ENCODE data around the gene ATP8B1.

DNA sequence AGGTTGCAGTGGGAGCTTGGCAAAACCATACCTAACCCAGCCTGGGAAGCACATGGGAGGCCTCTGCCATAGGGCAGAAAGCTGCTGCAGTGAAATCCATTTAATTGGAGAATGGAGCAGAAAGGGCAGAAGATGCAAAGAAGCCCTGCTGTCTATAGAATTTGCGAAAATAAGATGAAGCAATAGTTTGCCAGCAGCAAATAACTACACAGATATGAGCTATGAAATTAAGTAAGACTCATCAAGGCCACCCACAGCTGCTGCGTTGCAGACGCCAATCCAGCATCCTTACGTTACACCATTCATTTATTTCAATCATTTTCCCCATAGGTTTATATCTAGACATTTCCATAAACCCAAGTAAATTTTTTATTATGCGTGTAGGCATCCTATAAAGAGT, 21.1 kb downstream of the ATP8B1 start:
- TF ChIP-seq POLR2A (IDR thresholded peaks at IDR 0.05; ENCODE audit: control extremely low read depth in 1 of 2, low read depth in 2 of 2, low read length in 2 of 2) = no peak
- no peak for TF ChIP-seq HDAC6 (IDR thresholded peaks at IDR 0.05; ENCODE audit: low read depth, low read length)
- no peak for TF ChIP-seq POLR2AphosphoS5 (IDR thresholded peaks at IDR 0.05; ENCODE audit: low read depth, low read length)
- TF ChIP-seq, protein P1, sequence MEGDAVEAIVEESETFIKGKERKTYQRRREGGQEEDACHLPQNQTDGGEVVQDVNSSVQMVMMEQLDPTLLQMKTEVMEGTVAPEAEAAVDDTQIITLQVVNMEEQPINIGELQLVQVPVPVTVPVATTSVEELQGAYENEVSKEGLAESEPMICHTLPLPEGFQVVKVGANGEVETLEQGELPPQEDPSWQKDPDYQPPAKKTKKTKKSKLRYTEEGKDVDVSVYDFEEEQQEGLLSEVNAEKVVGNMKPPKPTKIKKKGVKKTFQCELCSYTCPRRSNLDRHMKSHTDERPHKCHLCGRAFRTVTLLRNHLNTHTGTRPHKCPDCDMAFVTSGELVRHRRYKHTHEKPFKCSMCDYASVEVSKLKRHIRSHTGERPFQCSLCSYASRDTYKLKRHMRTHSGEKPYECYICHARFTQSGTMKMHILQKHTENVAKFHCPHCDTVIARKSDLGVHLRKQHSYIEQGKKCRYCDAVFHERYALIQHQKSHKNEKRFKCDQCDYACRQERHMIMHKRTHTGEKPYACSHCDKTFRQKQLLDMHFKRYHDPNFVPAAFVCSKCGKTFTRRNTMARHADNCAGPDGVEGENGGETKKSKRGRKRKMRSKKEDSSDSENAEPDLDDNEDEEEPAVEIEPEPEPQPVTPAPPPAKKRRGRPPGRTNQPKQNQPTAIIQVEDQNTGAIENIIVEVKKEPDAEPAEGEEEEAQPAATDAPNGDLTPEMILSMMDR (IDR thresholded peaks at IDR 0.05; ENCODE audit: control extremely low read depth in 1 of 3, insufficient read depth in 1 of 3, low read depth in 1 of 3, low read length in 3 of 3) = no peak
- no peak for TF ChIP-seq SP2 (IDR thresholded peaks at IDR 0.05; ENCODE audit: low read length)
- TF ChIP-seq TAF1 (IDR thresholded peaks at IDR 0.05; ENCODE audit: low read depth, low read length) = no peak
- no peak for TF ChIP-seq CHD1 (IDR thresholded peaks at IDR 0.05; ENCODE audit: low read depth, low read length)
- no peak for TF ChIP-seq GTF2F1 (IDR thresholded peaks at IDR 0.05; ENCODE audit: borderline replicate concordance, low read depth, low read length)

Data from H1 (cell line).